OCI-LY1 (cell line): ENCODE measurements around the gene RADIL.

ENCODE experiments used
- H2AFZ ChIP-seq: fragments of 200-600 bp; sonication (generic), shearing (Covaris generic); 2 replicates; pipeline ENCODE4 v1.6.0; 2014; ENCODE audit warnings: antibody characterized with exemption, mild to moderate bottlenecking, low read length
- H3F3A ChIP-seq: fragments of 200-600 bp; sonication (generic), shearing (Covaris generic); 2 replicates; pipeline ENCODE4 v1.6.0; 2014; ENCODE audit warnings: mild to moderate bottlenecking, antibody characterized with exemption, low read length, moderate library complexity; ENCODE audit not compliant: insufficient read depth
- H3K27ac ChIP-seq: fragments of 200-600 bp; sonication (generic); 2 replicates; pipeline ENCODE4 v1.5.1; 2014; ENCODE audit warnings: low read length, mixed run types, mild to moderate bottlenecking, low read depth; ENCODE audit not compliant: poor library complexity, severe bottlenecking
- H3K27me3 ChIP-seq: fragments of 200-600 bp; sonication (generic); 2 replicates; pipeline ENCODE4 v1.6.0; 2014; ENCODE audit warnings: antibody characterized with exemption, mild to moderate bottlenecking, low read length, moderate library complexity; ENCODE audit not compliant: insufficient read depth
- H3K36me3 ChIP-seq: fragments of 200-600 bp; sonication (generic); 2 replicates; pipeline ENCODE4 v1.6.1; 2014; ENCODE audit warnings: mild to moderate bottlenecking, antibody characterized with exemption, low read length, moderate library complexity, mixed read lengths; ENCODE audit not compliant: insufficient read depth
- H3K4me1 ChIP-seq: fragments of 200-600 bp; sonication (generic); 2 replicates; pipeline ENCODE4 v1.5.1; 2014; ENCODE audit warnings: mild to moderate bottlenecking, low read length, moderate library complexity; ENCODE audit not compliant: insufficient read depth, severe bottlenecking
- H3K4me2 ChIP-seq: fragments of 200-600 bp; sonication (generic), shearing (Covaris generic); 2 replicates; pipeline ENCODE4 v1.6.1; 2014; ENCODE audit warnings: low read length
- H3K4me3 ChIP-seq: fragments of 200-600 bp; sonication (generic); 2 replicates; pipeline ENCODE4 v1.5.1; 2014; ENCODE audit warnings: low read length, low read depth, mild to moderate bottlenecking, mixed read lengths; ENCODE audit not compliant: poor library complexity, severe bottlenecking
- H3K79me2 ChIP-seq: fragments of 200-600 bp; shearing (Covaris generic); 2 replicates; pipeline ENCODE4 v1.6.1; 2016; ENCODE audit warnings: mixed run types, low read length, mixed read lengths; ENCODE audit not compliant: insufficient read depth
- H3K9ac ChIP-seq: fragments of 200-600 bp; sonication (generic), shearing (Covaris generic); 2 replicates; pipeline ENCODE4 v1.6.1; 2014; ENCODE audit warnings: mild to moderate bottlenecking, low read length, mixed read lengths
- H3K9me2 ChIP-seq: fragments of 200-600 bp; sonication (generic), shearing (Covaris generic); 2 replicates; pipeline ENCODE4 v1.6.1; 2014; ENCODE audit warnings: low read depth, mild to moderate bottlenecking, low read length, mixed read lengths
- H3K9me3 ChIP-seq: fragments of 200-600 bp; shearing (Covaris generic); 2 replicates; pipeline ENCODE4 v1.6.1; 2014; ENCODE audit warnings: low read length, mixed read lengths
- H4K20me1 ChIP-seq: fragments of 200-600 bp; sonication (generic), shearing (Covaris generic); 2 replicates; pipeline ENCODE4 v1.6.0; 2016; ENCODE audit warnings: mild to moderate bottlenecking, low read length; ENCODE audit not compliant: insufficient read depth
- EZH2 ChIP-seq: fragments of 200-600 bp; sonication (generic), shearing (Covaris generic); IDR thresholded peaks from 2 replicates; pipeline ENCODE4 v1.8.0; 2017; ENCODE audit warnings: borderline replicate concordance, mixed run types, mild to moderate bottlenecking, antibody characterized with exemption, low read length, moderate library complexity, mixed read lengths
- TF ChIP-seq, protein P1 (sequence below): fragments of 200-600 bp; sonication (generic), shearing (Covaris generic); IDR thresholded peaks from 2 replicates; pipeline ENCODE4 v1.5.1; 2017; ENCODE audit warnings: mild to moderate bottlenecking, antibody characterized with exemption, low read length, moderate library complexity, mixed read lengths

RADIL gene

DNA sequence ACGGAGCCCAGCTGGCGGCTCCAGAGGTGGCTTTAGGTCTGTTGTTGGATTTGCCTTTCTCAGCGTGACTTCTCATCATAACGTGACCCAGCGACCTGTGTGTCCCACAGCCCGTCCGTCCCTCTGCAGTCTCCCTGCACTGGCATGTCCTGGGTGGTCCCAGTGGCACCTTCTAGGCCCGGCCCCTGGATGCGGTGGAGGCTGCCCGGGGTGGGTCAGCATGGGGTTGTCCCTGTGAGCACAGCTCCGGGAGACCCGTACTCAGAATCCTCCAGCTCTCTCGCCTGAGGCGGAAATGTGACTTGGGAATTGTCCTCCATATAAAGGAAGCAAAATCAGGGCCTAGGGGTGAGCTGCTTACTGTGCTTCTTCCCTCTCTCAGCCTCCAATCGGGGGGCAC is 133.7 kb downstream of the RADIL start:
- H3K4me1 ChIP-seq, result peaks cover 24% of the 10 kb centered on the region
- H3K9ac ChIP-seq, result no peak overlapping the region
- H2AFZ ChIP-seq, result no peak overlapping the region
- H3K4me2 ChIP-seq, result no peak overlapping the region
- no peaks in the 10 kb centered on the region for H3K27me3 ChIP-seq
- TF ChIP-seq EZH2, result no peak
- TF ChIP-seq, protein P1, sequence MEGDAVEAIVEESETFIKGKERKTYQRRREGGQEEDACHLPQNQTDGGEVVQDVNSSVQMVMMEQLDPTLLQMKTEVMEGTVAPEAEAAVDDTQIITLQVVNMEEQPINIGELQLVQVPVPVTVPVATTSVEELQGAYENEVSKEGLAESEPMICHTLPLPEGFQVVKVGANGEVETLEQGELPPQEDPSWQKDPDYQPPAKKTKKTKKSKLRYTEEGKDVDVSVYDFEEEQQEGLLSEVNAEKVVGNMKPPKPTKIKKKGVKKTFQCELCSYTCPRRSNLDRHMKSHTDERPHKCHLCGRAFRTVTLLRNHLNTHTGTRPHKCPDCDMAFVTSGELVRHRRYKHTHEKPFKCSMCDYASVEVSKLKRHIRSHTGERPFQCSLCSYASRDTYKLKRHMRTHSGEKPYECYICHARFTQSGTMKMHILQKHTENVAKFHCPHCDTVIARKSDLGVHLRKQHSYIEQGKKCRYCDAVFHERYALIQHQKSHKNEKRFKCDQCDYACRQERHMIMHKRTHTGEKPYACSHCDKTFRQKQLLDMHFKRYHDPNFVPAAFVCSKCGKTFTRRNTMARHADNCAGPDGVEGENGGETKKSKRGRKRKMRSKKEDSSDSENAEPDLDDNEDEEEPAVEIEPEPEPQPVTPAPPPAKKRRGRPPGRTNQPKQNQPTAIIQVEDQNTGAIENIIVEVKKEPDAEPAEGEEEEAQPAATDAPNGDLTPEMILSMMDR, result no peak
- H3K4me3 ChIP-seq, result no peak overlapping the region
- no peaks in the 10 kb centered on the region for H3K9me2 ChIP-seq
- H3F3A ChIP-seq, result no peaks in the 10 kb centered on the region
- H3K79me2 ChIP-seq, result no peaks in the 10 kb centered on the region
- no peak overlapping the region for H3K27ac ChIP-seq
- H4K20me1 ChIP-seq, result no peaks in the 10 kb centered on the region
- peaks cover 23% of the 10 kb centered on the region for H3K36me3 ChIP-seq
- no peaks in the 10 kb centered on the region for H3K9me3 ChIP-seq

DNA sequence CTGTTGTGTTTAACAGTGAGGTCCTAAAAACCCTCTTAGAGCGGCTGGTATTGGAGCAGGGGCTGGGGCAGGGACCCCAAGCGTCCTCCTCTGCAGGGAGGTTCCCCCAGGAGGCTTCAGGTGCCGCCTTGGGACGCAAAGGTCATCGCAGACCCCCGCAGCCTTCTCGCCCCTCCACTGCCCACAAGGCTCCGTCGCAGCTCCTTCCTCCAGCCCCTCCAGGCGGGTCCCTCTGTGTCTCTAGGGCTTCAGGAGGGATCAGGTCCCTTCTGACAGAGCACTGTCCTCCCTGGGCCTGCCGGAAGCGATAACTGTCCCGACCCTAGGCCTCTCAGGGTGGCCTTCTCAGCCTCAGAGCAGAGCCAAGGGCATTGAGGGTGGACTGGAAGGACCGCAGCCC is 134.2 kb downstream of the RADIL start:
- no peak overlapping the region for H2AFZ ChIP-seq
- H3K4me1 ChIP-seq, result peaks cover 29% of the 10 kb centered on the region
- H3F3A ChIP-seq, result no peaks in the 10 kb centered on the region
- no peaks in the 10 kb centered on the region for H3K79me2 ChIP-seq
- no peak overlapping the region for H3K27ac ChIP-seq
- no peaks in the 10 kb centered on the region for H3K27me3 ChIP-seq
- no peak overlapping the region for H3K4me2 ChIP-seq
- H3K9me2 ChIP-seq, result no peaks in the 10 kb centered on the region
- H3K36me3 ChIP-seq, result peaks cover 18% of the 10 kb centered on the region
- TF ChIP-seq, protein P1, result no peak
- no peak for TF ChIP-seq EZH2
- no peak overlapping the region for H3K4me3 ChIP-seq
- no peak overlapping the region for H3K9ac ChIP-seq
- H4K20me1 ChIP-seq, result no peaks in the 10 kb centered on the region
- no peaks in the 10 kb centered on the region for H3K9me3 ChIP-seq
